ENCODE measurements around the gene WWOX.

DNA sequence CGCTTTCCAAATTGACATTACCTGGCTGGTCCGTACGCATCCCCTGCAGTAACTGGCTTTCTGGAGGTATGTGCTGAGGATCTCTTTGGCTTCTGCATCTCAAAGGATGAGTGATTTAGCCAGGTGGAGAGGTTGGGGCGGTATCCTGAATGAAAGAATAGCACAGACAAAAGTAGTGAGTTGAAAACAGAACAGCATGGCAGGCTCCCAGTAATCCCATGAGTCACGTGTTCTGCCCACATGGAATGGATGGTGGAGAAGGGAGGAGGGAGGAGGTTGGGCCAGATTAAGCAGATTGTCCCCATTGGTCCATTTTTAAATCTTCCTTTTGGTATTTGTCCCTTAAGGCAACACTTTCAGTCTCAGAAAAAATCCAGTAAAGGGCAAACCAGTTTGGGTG is 176.0 kb downstream of the WWOX start:
- TF ChIP-seq CTCF (conservative IDR thresholded peaks at IDR 0.05; ENCODE audit: low read depth, low read length) (no peak), EZH2 (IDR thresholded peaks at IDR 0.05; ENCODE audit: borderline replicate concordance, low read depth, low read length, poor library complexity, severe bottlenecking) (no peak)

Data from A673 (cell line).